ENCODE measurements around the gene LCE2D.

DNA sequence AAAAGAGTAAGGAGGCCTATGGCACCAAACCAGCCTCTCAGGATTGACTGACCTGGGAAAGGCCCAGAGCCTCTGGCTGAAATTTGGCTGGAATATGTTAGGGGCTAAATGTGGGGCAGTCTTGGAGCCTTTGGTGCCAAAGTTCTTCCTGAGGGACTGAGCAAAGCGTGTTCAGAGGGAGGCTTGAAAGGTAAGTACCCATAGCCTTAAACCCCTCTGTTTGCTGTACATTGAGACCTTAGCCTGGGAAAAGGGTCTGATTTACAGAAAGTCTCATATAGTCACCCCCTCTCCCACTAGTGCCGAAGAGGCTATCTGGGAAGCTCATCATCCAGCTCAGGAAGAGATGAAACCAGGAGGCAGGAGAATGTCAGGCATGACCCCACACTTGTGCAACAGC lies 44.7 kb downstream of the LCE2D start, which contains the start of gene LCE4A:
- TF ChIP-seq SIN3A (IDR thresholded peaks at IDR 0.05; ENCODE audit: borderline replicate concordance, low read depth, low read length) = no peak
- no peak for TF ChIP-seq CTCF (IDR thresholded peaks at IDR 0.05)
- no peak for TF ChIP-seq FOSL2 (IDR thresholded peaks at IDR 0.05; ENCODE audit: borderline replicate concordance, low read depth)
- no peak for TF ChIP-seq TCF12 (IDR thresholded peaks at IDR 0.05)
- TF ChIP-seq MXI1 (IDR thresholded peaks at IDR 0.05; ENCODE audit: low read depth, low read length) = no peak
- no peak for TF ChIP-seq YY1 (IDR thresholded peaks at IDR 0.05; ENCODE audit: low read depth)
- no peak for TF ChIP-seq GABPA (IDR thresholded peaks at IDR 0.05; ENCODE audit: low read depth)
